GM19025 (cell line): ENCODE measurements around the gene ECE1.

Experiments used
- ATAC-seq: cut with Tn5 transposase; IDR thresholded peaks from one replicate; pipeline ENCODE4 v1.9.1; 2021; ENCODE audit warnings: mild to moderate bottlenecking, low read depth, moderate library complexity; ENCODE audit not compliant: unreplicated experiment

ECE1 gene

DNA sequence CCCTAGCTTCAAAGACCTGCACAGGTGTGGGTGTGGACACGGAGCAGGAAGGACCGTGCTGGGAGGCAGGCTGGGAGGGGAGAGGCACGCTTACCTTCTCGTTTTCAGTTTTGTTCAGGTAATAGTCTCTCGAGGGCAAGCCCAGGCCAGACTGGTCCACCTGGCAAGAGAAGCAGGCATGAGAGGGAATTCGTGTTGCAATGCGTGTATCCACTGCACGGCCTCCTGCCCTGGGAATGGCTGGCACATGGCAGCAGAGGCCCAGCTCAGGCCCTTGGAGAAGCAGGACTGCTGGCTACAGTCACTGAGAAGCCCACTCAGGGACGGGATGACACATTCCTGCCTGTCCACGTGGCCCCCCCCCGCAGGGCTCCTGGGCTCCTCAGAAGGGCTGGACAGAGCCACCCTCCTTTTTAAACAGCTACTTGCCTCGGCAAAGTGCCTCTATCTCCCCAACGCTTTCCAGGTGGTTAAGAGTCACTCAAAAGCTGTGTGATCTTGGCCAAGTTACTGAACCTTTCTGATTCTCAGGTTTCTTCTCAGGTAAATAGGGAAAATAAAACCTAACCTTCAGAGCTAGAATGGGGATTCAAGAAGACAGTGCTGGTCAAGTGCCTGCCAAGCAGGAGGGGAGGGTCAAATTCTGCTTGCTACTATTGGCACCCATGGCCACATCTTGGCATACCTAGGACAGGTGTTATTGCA lies 32.7 kb downstream of the ECE1 start:
- no peak for ATAC-seq

DNA sequence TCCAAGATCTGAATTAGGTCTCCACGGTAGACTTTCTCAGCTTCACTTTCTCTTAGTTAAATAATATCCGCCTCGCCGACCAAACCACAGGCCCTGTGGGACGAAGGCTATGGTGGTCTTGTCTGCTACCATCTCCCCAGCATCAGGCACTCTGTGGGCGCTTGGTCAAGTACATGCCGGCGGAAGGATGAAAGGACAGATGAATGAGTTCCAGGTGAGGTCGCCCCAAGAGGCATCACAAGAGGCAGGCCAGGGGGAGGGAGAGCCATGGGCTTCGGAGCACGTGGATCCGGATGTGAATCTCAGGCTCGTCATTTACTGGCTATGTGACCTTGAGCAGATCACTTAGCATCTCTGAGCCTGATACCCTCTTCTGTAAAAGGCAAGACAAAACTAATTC lies 33.5 kb downstream of the ECE1 start:
- ATAC-seq, result no peak

DNA sequence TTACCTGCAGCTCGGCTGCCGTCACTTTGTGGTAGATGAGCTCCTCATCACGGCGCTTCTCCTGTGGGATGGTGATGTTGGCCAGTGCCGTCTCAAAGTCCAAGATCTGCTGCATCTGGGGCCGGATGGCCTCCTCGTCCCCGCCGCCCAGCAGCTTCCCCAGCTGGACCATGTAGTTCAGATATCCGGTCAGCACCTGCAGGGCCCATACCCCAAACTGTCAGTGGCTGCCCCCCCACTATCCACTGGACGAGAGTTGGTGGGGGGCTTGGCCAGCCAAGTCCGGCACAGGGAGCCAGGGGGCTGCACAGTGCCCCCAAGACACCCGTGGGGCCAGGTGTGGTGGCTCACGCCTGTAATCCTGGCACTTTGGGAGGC lies 34.3 kb downstream of the ECE1 start:
- ATAC-seq, result no peak

DNA sequence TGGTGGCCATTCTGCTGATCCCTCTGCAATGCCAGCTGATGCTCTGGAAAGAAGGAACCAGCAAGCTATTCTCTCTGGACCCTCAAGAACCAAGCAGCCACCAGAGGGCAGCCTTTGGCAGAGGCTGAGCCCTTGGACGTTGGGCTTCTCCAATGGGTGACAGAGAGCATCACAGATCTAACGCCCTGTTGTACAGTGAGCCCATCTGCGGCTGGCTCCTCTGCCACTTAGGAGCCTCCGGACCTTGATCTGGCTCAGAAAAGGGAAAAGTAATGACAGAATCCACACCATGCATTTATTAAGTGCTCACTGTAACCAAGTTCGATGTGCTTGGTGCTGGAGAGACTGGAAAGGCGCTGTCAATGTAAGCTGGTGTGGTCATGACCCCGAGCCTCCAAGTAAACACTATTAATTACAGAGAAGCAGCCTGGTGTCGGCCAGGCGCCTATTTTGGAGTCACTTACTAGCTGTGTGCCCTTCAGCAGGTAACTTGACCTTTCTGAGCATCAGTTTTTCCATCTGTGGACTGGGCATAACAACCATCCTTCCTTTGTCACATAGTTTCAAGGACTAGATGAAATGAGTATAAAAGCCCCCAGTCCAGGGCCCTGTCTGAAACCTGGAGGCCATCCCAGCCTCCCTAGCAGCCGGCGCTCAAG lies 34.9 kb downstream of the ECE1 start:
- ATAC-seq, result no peak

DNA sequence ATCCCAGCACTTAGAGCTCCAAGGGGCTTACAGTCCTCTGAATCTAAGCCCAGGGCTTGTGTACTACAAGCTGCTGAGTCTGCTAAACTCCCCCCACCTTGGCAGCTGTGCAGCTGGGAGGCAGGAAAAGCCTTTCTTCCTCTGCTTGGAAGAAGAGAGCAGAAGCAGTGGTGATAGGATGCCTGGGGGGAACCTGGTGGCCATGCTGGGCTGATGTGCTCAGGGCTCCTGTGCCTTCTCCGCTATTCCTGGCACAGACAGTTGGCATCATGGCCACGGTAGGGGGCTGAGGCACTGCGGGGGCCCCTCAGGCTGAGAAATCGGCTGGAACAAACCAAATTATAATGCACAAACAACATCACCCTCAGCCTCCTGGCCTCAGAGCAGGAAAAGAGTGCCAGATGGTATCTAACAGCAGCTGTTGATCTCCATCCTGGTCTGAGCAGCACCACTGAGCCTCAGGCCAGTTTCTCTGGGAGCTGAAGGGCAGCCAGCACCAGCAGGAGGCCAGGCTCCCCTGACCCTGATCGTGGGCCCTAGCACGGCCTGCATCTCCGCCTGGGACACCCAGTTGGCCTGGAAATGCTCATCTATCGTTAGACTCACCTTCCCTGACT lies 35.8 kb downstream of the ECE1 start:
- ATAC-seq, result no peak

DNA sequence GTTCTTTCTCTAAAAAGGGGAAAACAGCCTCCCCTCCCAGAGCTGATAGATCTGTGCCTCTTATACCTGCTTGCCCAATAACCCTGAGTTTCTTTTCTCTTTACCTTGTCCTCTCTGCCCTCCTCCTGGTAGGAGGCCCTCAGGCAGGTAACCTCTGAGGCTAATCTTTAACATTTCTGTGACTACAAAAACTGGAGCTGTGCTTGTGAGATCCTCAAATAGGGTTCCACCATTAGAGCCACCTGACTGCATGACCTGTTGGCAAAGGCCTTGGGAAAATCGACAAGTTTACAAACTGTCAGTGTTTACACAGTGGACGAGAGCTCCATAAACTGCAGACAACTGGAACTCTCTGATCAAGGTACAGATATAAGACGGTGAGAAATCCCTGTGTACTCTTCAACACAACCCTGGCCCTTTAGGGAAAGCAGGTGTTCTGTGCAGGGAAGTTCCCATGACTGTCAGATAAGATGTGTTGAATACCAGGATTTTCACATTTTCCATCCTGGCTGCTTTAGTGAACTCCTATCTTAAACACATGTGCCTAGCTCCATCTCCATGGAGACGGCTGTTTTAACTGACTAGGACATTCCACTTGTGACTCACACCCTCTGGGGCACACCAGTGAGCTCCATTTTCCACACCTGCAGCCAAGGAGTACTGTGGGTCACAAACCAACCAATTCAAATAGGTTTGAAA lies 38.3 kb downstream of the ECE1 start:
- ATAC-seq, result no peak

DNA sequence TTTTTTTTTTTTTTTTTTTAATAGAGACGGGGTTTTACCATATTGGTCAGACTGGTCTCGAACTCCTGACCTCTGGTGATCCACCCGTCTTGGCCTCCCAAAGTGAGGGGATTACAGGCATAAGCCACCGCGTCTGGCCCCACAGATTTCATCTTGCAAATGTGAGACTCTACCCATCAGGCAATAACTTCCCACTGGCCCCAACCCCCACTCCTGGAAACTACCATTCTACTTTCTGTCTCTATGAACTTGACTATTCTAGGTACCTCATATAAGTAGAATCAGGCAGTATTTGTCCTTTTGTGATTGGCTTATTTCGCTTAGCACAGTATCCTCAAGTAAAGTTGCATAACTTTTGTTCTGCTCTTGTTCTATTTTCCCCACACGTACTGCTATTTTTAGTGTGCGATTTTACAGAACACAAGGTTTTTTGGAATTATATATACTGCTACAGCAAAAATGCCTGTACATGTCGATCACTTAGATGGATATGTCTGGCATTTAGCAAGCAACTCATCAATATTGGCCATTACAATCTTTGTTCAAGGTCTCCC lies 40.2 kb downstream of the ECE1 start:
- ATAC-seq, result no peak

DNA sequence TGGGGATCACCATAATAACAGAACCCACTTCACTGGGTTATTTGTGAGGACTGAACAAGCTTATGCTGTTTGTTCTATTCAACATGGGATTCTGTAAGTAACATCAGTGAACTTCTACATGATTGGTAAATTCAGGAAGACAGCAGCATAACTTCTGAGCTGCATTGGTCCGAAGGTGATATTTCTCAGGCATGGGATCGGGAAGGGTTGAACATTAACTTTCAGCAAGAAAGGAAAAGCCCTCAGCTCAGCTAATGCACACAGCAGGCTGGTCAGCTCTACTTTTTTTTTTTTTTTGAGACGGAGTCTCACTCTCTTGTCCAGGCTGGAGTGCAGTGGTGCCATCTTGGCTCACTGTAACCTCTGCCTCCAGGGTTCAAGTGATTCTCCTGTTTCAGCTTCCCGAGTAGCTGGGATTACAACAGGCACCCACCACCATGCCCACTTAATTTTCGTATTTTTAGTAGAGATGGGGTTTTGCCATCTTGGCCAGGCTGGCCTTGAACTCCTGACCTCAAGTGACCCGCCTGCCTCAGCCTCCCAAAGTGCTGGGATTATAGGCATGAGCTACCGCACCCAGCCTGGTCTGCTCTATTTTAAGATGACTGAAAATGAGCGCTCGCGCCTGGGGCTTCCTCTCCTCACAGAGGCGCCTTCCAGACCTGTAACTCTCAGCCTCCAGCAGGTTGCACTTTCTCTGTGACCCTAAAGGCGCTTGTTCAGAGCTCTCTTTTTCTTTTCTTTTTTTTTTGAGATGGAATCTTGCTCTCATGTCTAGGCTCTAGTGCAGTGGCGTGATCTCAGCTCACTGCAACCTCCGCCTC lies 42.2 kb downstream of the ECE1 start:
- ATAC-seq, result no peak

DNA sequence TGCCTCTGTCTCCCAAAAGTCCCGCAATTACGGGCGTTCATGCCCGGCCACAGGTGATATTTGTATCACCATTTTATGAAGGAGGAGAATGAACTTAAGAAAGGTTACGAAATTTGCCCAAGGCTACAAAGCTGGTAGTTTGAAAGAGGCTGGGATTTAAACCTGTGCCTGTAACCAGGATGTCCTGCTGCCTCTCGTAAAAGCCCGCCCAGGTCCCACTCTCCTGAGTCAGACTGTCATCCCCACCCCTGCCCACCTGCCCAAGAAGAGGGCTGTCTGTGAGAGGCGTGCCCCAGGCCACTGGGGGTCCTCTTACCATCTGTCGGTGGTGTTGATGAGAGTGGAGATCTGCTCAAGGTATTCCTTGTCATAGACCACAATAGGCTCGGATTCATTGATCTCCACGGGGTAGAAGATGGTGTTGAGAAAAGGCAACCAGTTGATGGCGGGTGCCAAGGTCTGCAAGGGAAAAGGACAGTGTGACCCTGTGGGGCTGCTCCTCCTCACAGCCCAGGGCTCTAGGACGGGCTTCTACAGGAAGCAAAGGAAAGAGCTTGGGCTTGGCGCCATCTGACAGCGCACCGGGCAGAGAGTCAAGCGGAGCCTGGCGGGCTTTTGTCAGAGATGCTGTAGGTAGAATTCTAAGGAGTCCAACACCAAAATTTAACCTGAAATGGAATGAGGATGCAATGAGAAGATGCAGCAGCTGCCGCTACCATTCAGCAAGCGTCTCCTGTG lies 43.2 kb downstream of the ECE1 start:
- ATAC-seq, result no peak

DNA sequence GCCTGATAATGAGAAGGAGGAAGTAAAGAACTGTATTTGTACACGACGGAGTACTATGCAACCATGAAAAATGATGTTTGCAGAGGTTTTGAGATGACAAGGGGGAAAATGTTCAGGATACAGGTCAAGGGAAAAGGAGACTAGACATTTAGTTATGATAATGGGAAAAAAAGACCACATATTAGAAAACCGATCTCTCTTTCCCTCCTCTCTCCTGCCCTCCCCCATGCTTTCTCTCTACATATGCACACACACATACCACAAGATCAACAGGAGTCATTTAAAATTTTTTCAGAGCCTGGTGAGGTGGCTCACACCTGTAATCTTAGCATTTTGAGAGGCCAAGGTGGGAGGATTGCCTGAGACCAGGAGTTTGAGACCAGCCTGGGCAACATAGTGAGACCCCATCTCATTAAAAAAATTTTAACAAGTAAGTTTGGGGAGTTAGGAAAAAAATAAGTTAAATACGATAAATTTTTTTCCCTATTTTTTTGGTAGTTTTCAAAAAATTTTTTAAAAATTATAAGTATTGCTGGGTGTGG lies 44.5 kb downstream of the ECE1 start:
- no peak for ATAC-seq

DNA sequence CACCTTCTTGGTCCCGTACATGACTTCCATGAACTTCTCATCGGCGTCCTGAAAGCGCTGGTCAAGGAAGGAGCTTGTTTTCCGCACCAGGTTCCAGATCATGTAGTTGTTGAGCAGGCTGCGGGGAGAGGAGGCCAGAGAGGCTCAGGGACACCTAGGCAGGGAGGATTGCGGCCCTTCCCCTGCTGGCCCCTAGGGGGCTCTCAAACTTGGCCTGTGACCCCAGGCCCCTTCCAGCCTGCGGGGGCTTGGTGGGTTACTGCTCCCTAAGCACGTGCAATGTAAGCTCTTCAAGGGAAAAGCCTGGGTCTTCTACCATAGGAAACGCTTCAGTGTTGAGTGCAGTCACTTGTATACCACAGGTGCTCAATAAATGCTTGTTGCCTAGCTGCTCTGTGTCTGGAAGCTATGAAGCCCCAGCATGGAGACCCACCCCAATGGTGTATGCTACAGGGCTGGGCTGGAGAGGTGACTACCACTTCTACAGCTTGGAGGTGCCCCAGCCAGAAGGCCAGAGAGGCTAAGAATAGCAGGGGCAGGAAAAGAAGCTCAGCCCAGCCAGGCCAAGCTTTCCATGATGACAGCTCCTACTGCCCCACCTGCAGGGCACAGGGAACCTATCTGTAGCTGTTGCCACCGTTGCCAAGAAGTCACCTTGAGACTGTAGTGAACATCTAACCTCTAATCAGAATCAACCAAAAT lies 45.1 kb downstream of the ECE1 start:
- ATAC-seq, result no peak

DNA sequence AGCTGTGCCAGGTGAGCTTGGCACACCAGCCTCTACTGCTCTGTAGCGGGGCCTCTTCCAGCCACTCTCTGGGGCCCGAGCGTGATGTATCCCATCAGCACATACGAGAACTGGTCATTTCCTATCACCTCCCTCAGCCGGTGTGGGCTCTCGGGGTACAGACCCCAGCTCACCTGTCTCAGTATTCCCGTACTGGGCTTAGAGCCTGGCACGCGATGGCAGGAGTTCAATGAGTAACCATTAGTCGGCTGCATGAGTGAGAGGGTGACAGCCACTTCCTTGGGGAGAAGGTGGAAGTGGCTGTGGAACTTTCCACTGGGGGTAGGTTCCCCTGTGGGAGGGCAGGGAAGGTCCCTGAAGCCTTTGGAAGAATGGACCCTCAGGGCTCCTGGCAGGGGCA lies 46.1 kb downstream of the ECE1 start:
- no peak for ATAC-seq

DNA sequence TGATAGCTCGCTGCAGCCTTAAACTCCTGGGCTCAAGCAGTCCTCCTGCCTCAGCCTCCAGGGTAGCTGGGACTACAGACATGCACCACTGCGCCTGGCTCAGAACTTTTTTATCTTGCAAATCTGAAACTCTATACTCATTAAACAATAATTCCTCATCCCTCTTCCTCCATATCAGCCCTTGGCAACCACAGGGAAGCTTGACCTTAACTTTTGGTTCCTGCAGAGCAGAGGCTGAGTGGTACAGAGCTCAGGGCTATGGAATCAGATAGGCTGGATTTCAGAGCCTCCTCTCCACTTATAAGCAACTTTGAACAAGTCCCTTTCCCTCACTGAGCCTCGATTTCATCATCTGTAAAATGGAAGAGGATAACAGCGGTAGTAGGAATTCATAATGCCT lies 47.4 kb downstream of the ECE1 start:
- no peak for ATAC-seq

DNA sequence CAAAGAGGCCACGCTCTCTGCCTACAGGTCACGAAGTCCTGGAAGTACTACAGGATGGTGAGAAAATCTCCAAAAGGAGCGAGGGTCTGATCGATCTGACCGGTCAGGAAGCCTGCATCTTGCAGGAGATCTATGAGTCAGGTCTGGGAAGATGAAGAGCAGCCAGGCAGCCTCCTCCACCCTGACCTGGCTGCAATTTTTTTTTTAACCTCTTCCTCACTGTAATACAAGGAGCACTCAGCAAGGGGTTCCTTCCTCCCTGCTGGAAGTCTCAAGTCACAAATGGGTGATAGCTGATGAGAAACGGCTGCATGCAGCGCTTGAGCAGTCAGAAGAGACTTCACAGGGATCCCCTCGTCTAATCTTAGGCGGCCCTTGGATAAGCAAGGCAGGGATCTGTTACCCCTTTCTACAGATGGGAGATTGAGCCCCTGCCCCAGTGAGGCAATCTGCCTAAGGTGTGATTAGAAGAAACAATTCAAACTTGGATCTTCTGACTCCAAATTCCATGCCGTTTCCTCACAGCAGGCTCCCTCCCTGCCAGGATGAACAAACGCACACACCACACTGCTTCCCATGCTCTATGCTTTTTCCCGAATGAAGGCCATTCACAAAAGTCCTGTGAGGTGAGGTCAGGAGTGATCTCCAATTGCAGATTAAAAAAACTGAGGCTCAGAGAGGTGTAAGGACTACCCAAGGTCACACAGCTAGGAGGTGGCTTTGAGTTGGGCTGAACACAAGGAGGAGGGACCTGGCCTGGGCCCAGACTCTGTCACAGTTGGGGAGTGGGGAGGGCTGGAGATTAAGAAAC lies 48.3 kb downstream of the ECE1 start:
- no peak for ATAC-seq

DNA sequence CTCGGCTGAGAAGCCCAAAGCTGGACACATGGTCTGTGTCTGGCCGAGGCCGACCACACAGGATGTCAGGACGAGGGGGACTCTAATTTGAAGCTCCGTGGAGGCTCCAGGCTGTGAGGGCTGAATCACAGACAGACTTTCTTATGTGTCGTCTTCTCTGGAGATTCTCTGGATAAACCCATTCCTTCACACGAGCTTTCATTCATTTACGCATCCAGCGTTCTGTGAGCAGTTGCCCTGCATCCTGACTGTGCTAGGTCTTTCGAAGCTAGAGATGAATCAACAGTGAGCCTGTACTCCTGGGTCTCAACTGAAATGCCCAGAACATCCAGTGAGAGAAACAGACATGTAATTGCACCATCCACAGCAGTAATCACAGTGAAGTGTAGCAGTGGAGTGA lies 49.6 kb downstream of the ECE1 start:
- ATAC-seq, result no peak

DNA sequence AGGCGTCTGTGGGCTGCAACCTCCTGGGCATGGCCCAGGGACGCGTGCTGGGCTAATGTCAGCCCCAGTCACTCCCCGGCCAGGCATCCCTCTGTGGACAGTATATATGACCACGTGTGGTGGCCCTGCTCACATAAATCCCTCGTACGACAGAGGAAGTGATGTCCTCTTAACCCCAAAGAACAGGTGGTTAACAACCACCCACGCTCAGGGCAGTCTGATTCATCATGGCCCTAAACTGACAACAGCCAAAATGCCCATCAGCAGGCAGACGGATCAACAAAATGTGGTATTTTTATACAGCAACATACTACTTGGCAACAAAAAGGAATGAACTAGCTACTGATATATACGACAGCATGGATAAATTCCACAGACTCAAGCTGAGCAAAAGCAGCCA lies 51.0 kb downstream of the ECE1 start:
- no peak for ATAC-seq

DNA sequence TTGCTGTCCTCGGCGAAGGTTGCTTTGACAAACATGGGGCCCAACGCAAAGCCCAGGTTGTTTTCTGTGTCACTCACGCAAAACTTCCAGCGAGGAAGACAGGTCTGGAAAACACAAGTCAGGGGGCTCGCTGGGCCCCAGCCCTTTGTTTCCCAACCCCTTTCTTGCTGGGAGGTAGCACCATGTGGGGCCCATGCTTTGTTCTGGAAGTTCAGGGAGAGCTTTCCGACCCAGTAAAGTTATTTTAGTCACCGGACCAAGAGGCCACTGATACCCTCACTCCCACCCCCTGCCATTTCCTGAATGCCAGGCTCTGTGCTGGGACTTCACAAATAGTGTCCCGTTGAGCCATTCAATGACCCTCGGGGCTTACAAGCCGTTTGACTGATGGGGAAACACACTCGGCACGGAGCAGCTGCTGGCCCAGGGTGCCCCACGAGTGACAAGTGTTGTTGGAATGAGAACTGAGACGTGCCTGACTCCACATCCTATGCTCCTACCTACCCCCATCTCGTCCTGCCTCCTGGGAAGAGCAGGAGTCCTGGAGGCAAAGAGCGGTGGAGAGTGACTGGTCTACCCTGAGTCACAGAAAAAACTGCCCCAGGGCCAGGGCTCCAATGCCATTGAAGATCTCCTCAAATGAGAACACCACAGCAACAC lies 52.0 kb downstream of the ECE1 start:
- ATAC-seq, result no peak
